GM12873 (cell line): ENCODE results near the gene LMNA.

Source experiments
- TF ChIP-seq, protein P1 (sequence below): IDR thresholded peaks from 2 replicates; pipeline ENCODE4 v1.5.1; 2012; ENCODE audit warnings: low read depth, mild to moderate bottlenecking, moderate library complexity, low read length, control low read depth; ENCODE audit not compliant: insufficient read depth; ENCODE audit errors: missing control alignments

Gene LMNA

DNA sequence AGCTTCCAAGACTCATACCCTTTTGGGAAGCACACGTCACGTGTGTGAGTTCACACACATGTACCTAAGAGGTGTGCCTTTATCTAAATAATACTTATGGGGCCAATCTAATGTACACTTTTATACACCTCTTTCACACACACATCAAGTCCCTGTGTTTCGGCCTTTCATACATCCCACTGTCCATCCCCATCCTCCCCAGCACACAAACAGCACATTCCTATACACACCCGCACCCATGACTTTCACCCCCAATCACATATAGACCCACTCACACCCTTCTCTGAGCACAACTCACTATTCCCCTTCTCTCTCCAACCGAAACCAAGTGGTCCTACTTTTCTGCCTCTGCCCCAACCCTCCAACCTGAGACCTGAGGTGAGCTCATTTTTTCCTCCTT lies 35.8 kb upstream of the LMNA start:
- TF ChIP-seq, protein P1, sequence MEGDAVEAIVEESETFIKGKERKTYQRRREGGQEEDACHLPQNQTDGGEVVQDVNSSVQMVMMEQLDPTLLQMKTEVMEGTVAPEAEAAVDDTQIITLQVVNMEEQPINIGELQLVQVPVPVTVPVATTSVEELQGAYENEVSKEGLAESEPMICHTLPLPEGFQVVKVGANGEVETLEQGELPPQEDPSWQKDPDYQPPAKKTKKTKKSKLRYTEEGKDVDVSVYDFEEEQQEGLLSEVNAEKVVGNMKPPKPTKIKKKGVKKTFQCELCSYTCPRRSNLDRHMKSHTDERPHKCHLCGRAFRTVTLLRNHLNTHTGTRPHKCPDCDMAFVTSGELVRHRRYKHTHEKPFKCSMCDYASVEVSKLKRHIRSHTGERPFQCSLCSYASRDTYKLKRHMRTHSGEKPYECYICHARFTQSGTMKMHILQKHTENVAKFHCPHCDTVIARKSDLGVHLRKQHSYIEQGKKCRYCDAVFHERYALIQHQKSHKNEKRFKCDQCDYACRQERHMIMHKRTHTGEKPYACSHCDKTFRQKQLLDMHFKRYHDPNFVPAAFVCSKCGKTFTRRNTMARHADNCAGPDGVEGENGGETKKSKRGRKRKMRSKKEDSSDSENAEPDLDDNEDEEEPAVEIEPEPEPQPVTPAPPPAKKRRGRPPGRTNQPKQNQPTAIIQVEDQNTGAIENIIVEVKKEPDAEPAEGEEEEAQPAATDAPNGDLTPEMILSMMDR = no peak

DNA sequence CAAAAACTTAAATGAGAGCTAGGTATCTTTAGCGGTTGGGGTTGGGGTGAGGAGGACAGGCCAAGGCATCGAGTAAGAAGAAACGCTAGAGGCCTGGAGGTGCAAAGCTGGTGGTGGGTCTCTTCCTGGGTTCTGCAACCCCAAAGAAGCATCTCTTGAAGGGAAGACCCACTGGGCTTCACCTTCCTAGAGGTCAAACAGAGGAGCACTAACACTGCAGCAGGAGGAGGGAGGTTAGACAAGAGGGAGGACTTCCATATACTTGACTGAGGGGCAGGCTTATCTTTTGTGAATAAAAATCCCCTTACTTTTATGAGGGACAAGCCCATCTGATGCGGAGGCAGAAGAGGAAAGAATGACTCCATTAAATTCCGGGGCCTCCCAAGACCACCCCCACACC lies 34.7 kb upstream of the LMNA start:
- TF ChIP-seq, protein P1 = no peak

DNA sequence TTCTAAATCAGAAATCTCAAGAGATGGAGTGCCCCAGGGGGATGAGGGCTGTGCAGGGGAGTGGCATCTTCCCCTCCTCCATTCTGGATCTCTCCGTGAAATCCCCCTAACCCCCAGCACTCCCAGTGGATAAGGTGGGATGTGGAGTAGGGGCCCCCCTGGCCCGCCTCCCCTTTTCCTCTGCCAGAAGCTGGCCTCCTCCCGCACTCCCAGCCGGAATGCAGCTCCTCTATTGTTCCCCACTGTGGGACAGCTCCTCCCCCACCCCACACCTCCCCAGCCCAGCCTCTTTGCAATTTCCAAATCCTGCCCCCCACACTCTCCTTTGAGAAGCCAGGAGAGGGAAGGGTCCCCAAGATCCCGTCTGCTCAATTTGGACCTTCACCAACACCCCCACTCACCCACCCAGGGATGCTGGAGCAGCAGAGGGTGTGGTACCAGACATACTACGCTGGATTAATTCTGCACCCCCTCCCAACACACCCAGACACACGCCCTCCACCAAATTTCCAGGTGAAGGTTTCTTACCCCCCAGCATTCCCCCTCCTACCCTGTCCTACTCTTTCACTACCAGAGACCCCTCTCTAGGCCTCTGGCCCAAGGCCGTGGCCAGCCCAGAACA lies 34.2 kb upstream of the LMNA start:
- TF ChIP-seq, protein P1 = no peak

DNA sequence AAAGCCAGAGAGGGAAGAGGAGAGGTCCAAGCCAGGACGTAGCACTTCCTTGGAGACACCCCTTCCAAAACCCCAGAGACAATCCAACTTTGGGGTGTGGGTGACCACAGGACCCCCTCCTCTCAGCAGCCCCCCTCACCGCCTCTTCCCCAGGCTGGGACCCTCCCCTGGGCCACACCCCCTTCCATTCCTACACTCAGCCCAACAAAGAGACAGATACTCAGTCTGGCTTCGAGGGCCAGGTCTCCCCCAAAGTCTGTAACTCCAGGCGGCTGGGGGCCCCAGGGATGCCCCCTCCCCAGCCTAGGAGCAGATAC lies 33.7 kb upstream of the LMNA start:
- TF ChIP-seq, protein P1 = no peak

DNA sequence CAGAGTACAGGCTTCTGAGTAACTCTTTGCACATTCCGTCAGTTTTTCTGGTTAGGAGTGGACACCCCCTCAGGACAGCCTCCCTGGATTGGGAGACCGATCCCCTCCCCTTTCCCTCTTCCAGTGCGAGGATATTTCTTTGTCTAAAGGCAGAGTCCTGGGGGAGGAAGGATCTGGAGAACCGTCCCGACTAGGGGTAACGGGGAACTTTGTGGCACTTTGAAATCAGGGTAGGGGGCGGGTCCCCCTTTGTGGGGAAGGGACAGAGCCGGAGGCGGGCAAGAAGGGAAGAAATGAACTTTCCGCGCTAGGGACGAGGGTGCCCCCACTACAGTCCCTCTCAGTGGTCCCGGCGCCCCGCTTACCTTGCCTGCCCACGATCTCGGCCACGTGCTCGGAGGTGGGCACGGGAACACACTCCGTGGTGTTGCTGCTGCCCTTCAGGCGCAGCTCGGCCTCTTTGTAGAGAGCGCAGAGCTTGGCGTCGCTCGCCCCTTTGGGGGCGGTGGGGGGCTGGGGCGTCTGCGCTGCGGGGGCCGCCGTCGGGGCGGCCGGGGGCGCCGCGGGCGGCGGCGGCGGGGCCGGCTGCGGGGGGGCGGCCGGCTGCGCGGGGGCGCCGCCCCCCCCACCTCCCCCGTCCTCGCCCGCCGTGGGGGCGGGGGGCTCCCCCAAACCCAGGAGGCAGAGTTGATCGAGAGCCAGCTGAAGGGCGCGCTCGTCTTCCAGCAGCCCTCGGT lies 33.2 kb upstream of the LMNA start:
- TF ChIP-seq, protein P1 = no peak

DNA sequence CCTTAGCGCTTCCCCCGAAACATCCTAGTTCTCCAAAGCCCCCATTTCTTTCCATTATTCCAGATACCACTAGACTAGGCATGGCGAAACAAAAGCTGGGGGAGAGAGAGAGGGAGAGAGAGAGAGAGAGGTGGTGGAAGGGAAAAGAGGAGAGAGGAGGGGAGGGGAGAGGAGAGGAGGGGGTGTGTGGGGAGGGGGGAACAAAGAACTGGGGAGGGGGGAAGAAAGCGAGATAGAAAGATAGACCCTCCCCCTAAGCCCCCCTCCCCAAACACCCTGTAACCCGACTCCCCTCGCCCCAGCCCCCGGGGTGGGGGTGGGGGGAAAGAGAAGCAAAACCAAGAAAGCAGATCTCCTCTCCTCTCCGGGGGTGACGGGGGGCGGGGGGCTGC lies 32.6 kb upstream of the LMNA start:
- TF ChIP-seq, protein P1 = no peak

DNA sequence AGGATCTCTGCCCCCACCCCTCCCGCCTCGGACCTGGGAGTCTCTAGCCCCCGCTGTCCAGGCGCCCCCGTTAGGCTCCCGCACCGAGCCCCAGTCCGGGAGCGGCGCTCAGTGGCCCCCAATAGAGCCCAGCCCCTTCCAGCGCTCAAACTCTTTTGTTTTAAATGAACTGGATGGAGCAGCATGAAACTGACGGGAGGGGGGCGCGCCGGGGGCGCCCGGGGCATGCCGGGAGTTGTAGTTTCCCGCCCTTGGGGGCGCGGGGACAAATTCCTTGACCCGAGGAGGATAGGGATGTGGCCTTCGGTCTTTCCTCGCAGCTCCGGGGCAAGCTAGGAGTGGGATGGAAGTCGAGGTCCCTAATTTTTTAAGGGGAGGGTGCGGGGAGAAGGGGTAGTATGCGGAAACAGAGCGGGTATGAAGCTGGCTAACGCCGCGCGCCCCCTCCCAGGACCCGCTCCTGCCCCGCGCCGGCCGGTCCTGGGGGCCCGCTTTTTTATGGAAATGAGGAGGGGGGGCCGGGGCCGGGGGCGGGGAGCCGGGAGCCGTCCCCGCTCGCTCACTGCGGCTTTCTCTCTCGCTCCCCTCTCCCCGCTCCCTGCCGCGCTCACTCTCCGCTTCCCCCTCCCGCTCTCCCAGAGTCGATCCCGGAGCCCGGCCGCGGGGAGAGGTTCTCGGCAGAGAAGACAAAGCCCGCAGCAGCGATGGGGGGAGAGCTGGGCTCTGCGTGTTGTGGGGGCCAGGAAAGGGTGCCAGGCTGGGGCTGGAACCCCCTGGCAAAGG lies 32.0 kb upstream of the LMNA start, which contains the start of gene MEX3A:
TSS of gene MEX3A (minus strand) at position 157 of the 783 bp plus-strand sequence. CDS start 467 bp downstream, outside the sequence.
- TF ChIP-seq, protein P1 = no peak
